H1 (cell line): ENCODE measurements around the gene HS6ST1. TPM values are rescaled to one million over a fixed set of nuclear protein-coding genes. Genes with fewer than 3 reads are reported as not detected.
A peak's percentile ranks its signal among the peaks of the same experiment; 100 is the strongest.

Experiments used
- BACH1 ChIP-seq: IDR thresholded peaks from 2 replicates; pipeline ENCODE4 v1.6.1; 2012; ENCODE audit warnings: low read length, improper control_type of control experiment
- BRCA1 ChIP-seq: IDR thresholded peaks from 2 replicates; pipeline ENCODE4 v1.6.1; 2012; ENCODE audit warnings: low read depth, low read length, improper control_type of control experiment
- CHD1 ChIP-seq: IDR thresholded peaks from 2 replicates; pipeline ENCODE4 v1.6.1; 2012; ENCODE audit warnings: low read depth, low read length, improper control_type of control experiment
- CHD2 ChIP-seq: IDR thresholded peaks from 2 replicates; pipeline ENCODE4 v1.6.1; 2012; ENCODE audit warnings: low read length, improper control_type of control experiment
- CTBP2 ChIP-seq: IDR thresholded peaks from 2 replicates; pipeline ENCODE4 v1.7.0; 2011; ENCODE audit warnings: borderline replicate concordance, mild to moderate bottlenecking, moderate library complexity, mixed read lengths, low read length; ENCODE audit not compliant: insufficient read depth, insufficient read length
- EZH2 ChIP-seq: fragments of 200-600 bp; sonication (generic); IDR thresholded peaks from 2 replicates; pipeline ENCODE4 v1.7.1; 2012; ENCODE audit warnings: low read depth, mild to moderate bottlenecking, moderate library complexity, low read length, inconsistent platforms; ENCODE audit not compliant: severe bottlenecking
- HDAC2 ChIP-seq, 2 experiments: fragments of 300-600 bp in 1 of 2; sonication (generic) in 1 of 2; IDR thresholded peaks; 2 replicates each; pipeline ENCODE4 v1.6.1; 2011 to 2012; ENCODE audit warnings: low read depth in 2 of 2, low read length in 2 of 2, mild to moderate bottlenecking in 2 of 2, moderate library complexity in 2 of 2, borderline replicate concordance in 1 of 2, inconsistent platforms in 1 of 2
- JUN ChIP-seq: IDR thresholded peaks from 2 replicates; pipeline ENCODE4 v1.6.1; 2011; ENCODE audit warnings: low read depth, mild to moderate bottlenecking, improper control_type of control experiment, low read length
- JUND ChIP-seq: IDR thresholded peaks from 2 replicates; pipeline ENCODE4 v1.6.1; 2011; ENCODE audit warnings: mild to moderate bottlenecking, improper control_type of control experiment, low read length
- KDM5A ChIP-seq: fragments of 200-600 bp; IDR thresholded peaks from 2 replicates; pipeline ENCODE4 v1.7.1; 2012; ENCODE audit warnings: mild to moderate bottlenecking, low read length, inconsistent platforms, mixed read lengths
- MAFK ChIP-seq: IDR thresholded peaks from 2 replicates; pipeline ENCODE4 v1.6.1; 2012; ENCODE audit warnings: low read depth, mild to moderate bottlenecking, improper control_type of control experiment, low read length
- PHF8 ChIP-seq: fragments of 200-600 bp; sonication (generic); conservative IDR thresholded peaks from 2 replicates; pipeline ENCODE4 v1.7.1; 2012; ENCODE audit warnings: low read depth, mild to moderate bottlenecking, inconsistent platforms, low read length, moderate library complexity
- POU5F1 ChIP-seq: IDR thresholded peaks from 2 replicates; pipeline ENCODE4 v1.6.1; 2011; ENCODE audit warnings: low read depth, mild to moderate bottlenecking, low read length, moderate library complexity
- RAD21 ChIP-seq, 2 experiments: IDR thresholded peaks in 1 of 2; conservative IDR thresholded peaks in 1 of 2; 2 replicates each; pipeline ENCODE4 v1.6.1; 2011; ENCODE audit warnings: low read depth in 2 of 2, low read length in 2 of 2, improper control_type of control experiment in 1 of 2, inconsistent platforms in 1 of 2, mild to moderate bottlenecking in 1 of 2, moderate library complexity in 1 of 2
- SIRT6 ChIP-seq: IDR thresholded peaks from one replicate; pipeline ENCODE4 v1.7.1; 2012; ENCODE audit warnings: low read length, inconsistent platforms
- SIX5 ChIP-seq: IDR thresholded peaks from 2 replicates; pipeline ENCODE4 v1.6.1; 2011; ENCODE audit warnings: mild to moderate bottlenecking, low read depth, low read length
- SP2 ChIP-seq: IDR thresholded peaks from 2 replicates; pipeline ENCODE4 v1.6.1; 2012; ENCODE audit warnings: mild to moderate bottlenecking, low read length, inconsistent platforms
- TAF7 ChIP-seq: optimal IDR thresholded peaks from 2 replicates; pipeline ENCODE3; 2011; ENCODE audit warnings: low read depth, mild to moderate bottlenecking, inconsistent platforms, low read length, moderate library complexity, borderline replicate concordance
- TEAD4 ChIP-seq: IDR thresholded peaks from 2 replicates; pipeline ENCODE4 v1.6.1; 2012; ENCODE audit warnings: low read depth, low read length, inconsistent platforms, mixed read lengths
- polyA plus RNA-seq, 7 experiments: library from polyadenylated mRNA; depleted of rRNA in 3 of 7; stranded (reverse) in 5 of 7; unstranded in 2 of 7; fragments of >200 nt in 5 of 7; fragments of 200-250 nt in 2 of 7; gene quantifications; 1 replicate in 5 of 7; 2 replicates in 1 of 7; 4 replicates in 1 of 7; pipeline versions ENCODE4 v1.2.1 to v1.2.3, GENCODE V29; 2011 to 2013; ENCODE audit warnings: missing spikeins in 2 of 7, mixed read lengths in 2 of 7
- total RNA-seq: library from RNA; stranded (reverse); fragmentation: NEBNext Ultra II Directional; extraction: Animal tissue kit (Norgen Biotek cat#: 25700); gene quantifications from 2 replicates; pipeline ENCODE4 v1.2.1, GENCODE V29; 2021
- TF ChIP-seq, protein P1 (sequence below), 3 experiments: IDR thresholded peaks; 1 replicate in 2 of 3; 2 replicates in 1 of 3; pipeline versions ENCODE4 v1.5.1 to v1.6.1; 2011; ENCODE audit warnings: low read length in 3 of 3, mild to moderate bottlenecking in 3 of 3, inconsistent platforms in 2 of 3, low read depth in 1 of 3, moderate library complexity in 1 of 3; ENCODE audit not compliant: insufficient read depth in 1 of 3; ENCODE audit errors: control extremely low read depth in 1 of 3

Gene HS6ST1
- total and polyA plus RNA-seq, 2 of the 8 experiments (the other 6 are each of a cell fraction or from before 2014, with no cell fraction given): 37.4 to 74.6 TPM

DNA sequence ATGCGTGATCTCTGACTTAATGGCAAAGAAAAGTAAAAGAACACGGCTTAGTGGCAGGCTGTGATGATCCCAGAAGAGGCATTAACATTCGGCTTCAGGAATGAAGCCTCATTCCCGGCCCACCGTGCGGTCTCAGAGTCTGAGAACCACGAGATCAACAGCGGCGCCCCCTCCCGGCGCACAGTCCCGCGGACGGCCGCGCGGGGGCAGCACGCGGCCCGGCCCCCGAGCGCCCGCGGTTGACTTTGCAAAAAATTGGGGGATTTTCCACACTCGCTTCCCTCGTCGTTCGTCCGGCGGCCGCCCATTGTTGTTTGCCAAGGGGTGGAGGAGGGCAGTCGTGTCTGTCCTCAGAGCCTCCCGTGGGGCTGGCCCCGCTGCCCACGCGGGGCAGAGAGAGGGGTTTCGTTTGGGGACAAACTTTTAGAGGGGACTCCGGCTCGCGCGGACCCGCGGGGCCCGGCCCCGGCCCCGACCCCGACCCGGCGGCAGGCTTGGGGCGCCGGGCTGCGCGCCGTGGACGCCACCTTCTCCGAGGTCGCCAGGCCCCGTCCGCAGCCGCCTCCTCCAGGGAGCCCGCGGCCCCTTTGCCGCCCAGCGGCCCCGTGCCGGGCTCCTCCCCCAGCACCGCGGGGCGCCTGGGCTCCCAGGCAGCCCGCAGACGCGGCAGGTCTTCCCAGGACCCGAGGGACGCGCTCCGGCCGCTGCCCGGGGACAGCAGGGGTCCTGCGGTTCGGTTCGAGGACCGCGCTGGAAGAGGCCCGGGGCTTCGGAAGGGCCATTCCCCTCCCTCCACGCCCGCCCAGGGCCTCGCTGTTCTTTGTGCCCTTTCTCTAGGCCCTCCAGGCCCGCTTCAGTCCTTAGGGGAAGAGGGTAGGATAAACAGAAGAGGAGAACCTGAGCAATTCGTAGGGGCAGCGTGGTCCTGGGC, 3.4 kb upstream of the HS6ST1 start (continued):
- TF ChIP-seq TEAD4 (peak; percentile 33; the same call in 1 of the 2 replicates), EZH2 (no peak), MAFK (no peak), TAF7 (peak; percentile 56), PHF8 (peak; percentile 44; the same call in 1 of the 2 replicates), CTBP2 (no peak), RAD21 (IDR thresholded peaks at IDR 0.05 in 1 of 2, conservative IDR thresholded peaks at IDR 0.05 in 1 of 2; ENCODE audit: low read depth in 2 of 2, low read length in 2 of 2) (peak; percentile 76 to 93), POU5F1 (no peak), BACH1 (peak; percentile 88), CHD1 (no peak), HDAC2 (IDR thresholded peaks at IDR 0.05; ENCODE audit: borderline replicate concordance in 1 of 2, low read depth in 2 of 2, low read length in 2 of 2) (peak in 1 of 2 experiments; percentile 19; a peak in 1 of 4 replicates), JUND (no peak), BRCA1 (no peak), SIX5 (no peak), KDM5A (no peak), CHD2 (no peak; the same call in 1 of the 2 replicates), JUN (no peak), SP2 (no peak), SIRT6 (no peak)
- TF ChIP-seq, protein P1, sequence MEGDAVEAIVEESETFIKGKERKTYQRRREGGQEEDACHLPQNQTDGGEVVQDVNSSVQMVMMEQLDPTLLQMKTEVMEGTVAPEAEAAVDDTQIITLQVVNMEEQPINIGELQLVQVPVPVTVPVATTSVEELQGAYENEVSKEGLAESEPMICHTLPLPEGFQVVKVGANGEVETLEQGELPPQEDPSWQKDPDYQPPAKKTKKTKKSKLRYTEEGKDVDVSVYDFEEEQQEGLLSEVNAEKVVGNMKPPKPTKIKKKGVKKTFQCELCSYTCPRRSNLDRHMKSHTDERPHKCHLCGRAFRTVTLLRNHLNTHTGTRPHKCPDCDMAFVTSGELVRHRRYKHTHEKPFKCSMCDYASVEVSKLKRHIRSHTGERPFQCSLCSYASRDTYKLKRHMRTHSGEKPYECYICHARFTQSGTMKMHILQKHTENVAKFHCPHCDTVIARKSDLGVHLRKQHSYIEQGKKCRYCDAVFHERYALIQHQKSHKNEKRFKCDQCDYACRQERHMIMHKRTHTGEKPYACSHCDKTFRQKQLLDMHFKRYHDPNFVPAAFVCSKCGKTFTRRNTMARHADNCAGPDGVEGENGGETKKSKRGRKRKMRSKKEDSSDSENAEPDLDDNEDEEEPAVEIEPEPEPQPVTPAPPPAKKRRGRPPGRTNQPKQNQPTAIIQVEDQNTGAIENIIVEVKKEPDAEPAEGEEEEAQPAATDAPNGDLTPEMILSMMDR (IDR thresholded peaks at IDR 0.05; ENCODE audit: control extremely low read depth in 1 of 3, insufficient read depth in 1 of 3, low read depth in 1 of 3, low read length in 3 of 3): peak in 2 of 3 experiments; percentile 84 to 94; a peak in 3 of 4 replicates
